DMS153 treated with DMSO at 0.1 percent for 48 hours (cell line): ENCODE measurements around the gene MTM1.

Source experiments
- DNase-seq: peaks from one replicate; lab custom pipeline; 2025; ENCODE audit not compliant: unreplicated experiment; lab: John Stamatoyannopoulos, UW

MTM1 gene

DNA sequence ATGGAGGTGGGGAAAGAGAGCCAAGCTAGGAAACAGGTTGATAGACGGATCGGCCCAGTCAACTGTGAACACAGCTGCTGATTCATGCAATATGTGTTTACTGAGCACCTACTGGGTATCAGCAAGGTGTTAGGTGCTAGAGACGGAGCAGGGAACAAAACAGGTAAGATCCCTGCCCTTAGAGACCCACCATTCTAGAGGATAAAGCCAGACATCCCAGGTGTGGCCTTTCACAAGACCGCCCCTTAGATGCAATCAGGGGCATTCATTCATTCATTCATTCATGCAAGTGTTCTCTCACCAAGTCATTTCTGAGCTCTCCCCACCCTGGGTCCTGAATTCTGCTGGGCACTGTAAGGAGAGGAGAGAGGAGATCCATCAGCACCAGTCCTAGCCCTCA, 20.2 kb upstream of the MTM1 start:
- DNase-seq: no peak

DNA sequence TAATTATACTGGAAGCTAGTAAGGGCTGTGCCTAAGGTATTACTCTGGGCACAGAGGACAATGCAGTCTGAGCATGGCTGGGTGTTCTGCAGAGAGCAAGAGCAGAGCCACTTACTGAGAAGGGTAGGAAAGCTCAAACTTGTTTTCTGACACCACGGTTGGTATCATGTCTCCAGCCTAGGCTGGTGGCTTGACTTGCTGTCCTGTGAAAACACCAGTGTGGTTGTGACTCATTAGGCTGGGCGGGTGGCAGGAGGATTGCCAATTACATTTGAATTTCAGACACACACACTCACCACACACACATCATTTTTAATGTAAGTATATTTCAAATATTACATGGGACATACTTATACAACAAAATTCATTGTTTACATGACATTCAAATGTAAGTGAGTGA, 19.7 kb upstream of the MTM1 start:
- DNase-seq: no peak

DNA sequence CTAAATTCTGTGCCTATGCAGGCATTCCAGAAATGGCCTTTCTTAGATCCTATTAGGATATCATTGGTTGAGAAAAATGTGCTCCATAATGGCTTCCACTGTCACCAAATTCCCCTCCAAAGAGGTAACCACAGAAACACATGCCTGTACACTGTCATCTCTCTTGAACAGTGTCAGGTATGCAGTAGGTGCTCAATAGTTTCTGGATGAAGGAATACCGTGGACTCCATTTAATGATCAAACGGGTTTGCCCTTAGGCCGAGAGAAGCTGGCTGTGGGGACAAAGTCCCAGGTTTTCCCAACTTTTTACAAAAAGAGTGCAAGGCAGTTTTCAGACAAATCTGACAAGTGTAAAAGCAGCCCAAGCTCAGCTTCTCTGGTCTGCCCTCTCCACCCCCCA, 16.5 kb upstream of the MTM1 start:
- no peak for DNase-seq

DNA sequence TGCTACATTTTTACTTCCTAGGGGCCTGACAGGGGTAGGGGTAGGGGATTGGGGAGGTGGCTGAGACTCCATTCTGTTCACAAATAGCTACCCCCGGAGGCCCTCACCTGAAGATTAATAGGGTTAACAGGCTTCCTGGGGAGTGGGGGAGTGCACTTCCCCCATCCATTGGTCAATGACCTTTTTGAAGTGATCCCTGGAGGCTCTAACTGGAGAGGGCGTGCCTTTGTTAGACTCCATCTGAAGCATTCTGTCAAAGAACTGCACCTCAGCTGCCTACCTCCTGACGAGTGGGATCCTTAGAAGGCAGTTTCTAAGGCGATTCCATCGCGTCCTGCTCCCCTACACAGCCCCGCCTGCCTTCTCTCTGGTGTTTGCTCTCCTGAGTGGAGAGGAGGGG, 10.0 kb upstream of the MTM1 start:
- no peak for DNase-seq

DNA sequence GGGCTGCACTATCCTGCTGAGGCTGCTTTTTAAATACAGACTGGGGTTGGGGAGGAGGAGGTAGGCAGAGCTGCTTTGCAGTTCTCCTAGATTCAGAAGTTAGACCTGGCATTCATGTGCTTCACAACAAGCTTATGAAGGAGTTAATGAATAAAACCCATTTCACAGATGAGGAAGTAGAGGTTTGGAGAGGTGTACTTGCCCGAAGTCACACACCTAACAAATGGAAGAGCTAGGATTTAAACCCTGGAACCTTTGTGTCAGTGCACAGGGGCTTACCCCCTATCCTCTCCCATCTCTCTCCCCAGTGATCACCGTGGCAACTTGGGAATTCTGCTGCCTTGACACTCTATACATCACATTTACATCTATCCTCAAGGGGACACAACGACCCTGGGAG, 3.6 kb upstream of the MTM1 start:
- DNase-seq: no peak

DNA sequence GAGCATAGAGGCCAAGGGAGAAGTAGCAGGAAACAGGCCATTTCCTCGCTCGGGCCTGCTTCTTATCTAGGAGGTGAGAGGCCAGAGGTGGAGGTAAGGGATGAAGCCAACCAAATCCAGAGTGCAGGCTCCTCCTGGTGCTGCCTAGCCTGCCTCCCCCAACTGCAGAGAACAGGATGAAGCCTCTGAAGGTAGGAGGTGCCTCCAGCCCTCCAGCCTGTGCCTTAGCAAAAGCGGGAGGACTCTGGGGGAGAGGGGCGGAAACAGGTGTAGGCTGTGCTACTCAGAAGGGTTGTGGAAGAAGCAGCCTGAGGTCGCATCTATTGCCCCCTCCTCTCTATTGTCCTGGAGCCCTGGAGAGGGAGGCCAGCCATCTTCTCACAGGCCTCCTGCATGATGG, 2.9 kb upstream of the MTM1 start:
- no peak for DNase-seq

DNA sequence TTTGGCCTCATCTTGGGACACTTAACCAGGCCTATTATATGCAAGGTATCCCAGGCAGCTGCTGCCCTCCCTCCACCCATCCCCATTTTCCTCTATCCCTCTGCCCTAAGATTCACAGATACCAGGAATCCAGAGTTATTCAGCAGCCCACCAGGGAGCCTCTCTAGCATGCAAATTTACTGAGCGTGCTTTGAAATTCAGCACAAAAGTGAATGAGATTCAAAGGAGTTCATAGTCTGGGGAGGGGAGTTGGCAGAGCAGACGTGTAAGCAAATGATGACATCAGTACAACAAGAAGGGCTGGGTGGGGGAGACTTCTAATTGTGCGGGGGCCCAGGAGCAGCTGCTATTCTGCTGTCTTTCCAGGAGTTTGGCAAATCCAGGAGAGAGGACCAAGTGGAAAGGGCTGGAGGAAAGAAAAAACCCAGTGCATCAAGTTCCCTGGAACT, 1.7 kb upstream of the MTM1 start:
- DNase-seq: no peak

DNA sequence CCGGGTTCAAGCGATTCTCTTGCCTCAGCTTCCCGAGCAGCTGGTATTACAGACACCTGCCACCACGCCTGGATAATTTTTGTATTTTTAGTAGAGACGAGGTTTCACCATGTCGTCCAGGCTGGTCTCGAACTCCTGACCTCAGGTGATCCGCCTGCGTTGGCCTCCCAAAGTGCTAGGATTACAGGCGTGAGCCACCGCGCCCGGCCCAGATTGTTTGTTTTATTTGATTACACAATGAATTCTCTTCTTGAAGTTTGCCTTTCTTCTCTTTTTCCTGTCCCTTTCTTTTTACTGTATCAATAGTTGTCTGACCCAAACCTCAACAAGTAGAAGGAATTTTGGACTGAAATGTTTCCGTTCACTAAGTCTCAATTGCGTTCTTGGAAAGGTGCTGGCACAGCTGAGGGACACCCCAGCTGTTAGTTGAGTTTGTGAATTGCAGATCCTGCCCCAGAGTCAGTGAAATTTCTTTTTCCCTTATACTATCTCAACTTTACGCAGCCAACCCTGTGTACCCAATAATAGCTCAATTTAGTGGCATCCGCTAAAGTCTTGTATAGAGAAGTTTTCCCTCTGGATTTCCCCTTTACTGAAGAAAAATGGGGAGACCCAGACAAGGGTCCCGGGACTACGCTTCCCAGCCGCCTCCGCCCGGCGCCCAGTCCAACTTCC, 639 bp upstream of the MTM1 start:
- DNase-seq: no peak

DNA sequence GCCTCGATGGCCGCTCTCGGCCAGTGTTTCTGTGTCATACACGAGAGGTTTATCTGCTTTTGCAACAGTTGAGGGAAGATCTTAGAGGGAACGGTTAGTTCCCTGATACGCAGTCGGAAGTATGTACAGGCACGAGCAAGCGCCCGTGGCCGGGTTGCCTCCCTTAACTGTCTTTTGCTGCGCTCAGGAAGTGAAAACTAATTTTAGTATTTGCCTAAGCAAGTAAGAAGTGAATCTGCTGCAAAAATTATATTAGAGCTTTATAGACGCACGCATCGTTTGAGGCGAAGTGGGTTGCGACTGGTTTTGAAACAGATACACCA, 695 bp downstream of the MTM1 start:
- DNase-seq: peak; percentile 8

DNA sequence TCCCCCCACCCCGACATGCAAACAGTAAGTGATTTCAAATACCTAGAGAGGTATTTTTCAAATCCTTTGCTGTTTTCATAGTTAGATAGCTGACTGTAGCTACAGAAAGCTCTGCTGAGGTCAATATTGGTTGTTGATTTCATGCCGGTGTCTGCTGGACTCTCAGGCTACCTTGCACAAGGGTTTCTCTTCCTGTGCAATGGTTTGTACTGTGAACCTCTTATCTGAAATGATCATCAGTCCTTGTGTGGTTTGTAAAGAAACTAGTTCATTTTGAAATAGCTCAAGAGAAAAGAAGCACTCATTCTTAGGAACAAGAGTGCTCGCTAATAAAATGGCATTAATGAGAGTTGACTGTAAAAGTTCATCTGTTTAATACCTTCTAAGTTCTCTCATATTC, 2.1 kb downstream of the MTM1 start:
- DNase-seq: no peak

DNA sequence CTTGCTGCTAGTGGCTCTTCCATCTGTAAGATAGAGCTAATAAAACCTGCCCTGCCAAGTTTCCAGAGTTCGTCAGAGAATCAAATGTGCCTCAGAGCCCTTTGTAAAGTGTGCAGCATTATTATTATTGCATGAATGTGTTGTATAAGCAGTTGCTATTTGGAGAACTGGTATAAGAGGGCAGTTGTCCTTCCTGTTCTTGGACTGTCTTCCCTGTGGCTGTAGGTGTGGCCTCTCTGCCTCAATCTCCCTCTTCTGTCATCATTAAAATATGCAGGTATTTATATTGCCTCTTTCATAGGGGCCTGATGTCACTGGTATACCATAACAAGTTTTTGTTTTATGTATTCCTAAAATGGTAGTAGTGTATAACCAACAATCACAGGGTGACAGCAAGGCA, 3.8 kb downstream of the MTM1 start:
- no peak for DNase-seq

DNA sequence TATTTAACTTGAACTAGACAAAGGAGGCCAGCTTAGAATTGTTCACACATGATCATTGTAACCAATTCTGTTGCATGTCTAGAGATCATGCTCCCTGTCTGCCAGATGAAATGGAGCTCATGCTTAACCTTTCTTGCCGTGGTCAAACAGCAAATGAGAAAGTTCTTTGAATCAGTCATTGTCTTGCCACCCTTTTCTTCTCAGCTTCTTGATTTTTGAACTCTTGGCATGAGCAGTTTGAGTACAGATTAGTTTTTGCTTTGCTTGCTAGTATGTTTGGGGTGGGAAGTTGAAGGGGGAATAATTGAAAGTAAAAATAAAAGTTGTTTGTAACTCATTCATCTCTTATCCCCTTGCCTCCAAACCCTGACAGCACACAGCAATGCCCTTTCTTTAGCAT, 4.7 kb downstream of the MTM1 start:
- no peak for DNase-seq

DNA sequence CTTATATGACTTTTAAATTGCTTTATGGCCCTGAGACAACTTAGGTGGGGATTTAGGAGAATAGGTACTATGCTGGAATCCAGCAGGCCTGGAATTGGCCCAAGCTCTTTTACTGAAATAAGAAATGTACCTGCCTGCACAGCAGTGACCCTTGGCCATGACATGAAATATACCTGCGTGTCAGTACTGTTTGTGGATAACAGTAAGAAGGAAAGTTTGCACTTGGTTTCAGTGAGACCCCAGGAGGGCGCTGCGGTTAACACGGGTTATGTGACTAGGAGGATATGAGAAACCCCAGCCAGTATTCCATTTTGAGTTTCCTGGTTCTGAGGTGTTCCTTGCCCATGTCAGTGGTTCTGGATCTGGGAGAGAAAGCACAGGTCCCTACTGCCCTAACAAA, 5.3 kb downstream of the MTM1 start:
- no peak for DNase-seq

DNA sequence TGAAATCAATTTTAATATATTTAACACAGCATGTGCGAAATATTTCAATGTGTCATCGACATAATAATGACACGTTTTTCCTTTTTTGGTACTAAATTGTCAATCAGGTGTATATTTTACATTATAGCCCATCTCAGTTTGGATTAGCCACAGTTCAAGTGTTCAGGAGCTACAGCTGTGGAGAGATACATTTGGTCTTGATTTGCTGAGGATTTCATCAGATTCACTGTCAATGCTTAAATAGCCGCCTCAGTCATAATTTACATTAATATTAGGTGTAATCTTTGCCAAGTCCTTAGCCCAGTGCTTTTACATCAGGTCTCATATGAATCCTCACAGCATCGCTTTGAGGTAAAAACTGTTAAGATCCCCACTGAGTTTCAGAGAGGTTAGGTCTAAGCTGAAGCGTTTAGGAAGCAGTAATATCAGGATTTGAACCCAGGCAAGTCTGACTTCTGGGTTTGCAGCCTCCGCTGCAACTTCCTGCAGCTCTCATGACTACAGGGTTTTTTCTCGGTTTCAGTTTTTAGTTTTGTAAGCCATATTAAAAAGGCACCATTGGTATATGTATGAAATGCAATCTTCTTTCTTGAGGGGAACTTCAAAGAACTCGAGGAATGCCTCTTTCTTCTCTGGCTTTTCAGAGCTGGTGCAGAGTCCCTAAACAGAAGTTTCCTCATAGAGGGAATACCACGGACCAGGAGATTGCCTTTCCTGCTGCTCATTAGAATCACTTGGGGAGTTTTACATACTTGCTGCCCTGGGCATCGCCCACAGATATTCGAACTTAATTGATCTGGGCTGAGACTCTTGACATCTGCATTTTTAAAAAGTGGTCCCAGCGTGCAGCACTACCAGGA, 6.4 kb downstream of the MTM1 start:
- DNase-seq: no peak

DNA sequence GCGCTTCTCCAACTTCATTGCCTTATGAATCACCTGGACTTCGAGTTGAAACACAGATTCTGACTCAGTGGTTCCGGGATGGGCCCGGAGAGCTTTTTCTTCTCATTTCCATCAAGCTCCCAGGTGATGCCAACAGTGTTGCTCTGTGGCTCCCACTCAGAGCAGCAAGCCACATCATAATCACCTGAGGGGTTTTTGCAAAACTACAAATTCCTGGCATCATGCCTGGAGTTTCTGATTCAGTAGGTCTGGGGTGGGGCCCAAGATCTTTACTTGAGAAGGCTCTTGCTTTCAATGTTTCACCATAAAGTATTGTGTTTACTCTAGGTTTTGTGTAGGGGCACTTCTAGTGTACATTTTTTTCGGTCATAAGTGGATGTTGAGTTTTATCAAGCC, 7.0 kb downstream of the MTM1 start:
- DNase-seq: no peak

DNA sequence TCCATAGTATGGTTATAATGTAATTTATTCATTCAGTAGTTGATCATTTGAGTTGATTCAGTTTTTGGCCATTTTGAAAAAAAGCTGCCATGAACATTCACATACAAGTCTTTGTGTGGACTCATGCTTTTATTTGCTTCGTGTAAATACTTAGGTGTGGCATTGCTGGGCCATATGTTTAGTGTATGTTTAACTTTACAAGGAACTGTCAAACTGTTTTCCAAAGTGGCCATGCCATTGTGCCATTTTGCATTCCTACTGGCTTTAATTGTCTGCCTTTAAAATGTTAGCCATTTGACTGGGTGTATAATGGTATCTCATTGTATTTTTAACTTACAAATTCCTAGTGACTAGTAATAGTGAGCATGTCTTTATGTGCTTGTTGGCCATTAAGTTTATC, 8.8 kb downstream of the MTM1 start:
- no peak for DNase-seq

DNA sequence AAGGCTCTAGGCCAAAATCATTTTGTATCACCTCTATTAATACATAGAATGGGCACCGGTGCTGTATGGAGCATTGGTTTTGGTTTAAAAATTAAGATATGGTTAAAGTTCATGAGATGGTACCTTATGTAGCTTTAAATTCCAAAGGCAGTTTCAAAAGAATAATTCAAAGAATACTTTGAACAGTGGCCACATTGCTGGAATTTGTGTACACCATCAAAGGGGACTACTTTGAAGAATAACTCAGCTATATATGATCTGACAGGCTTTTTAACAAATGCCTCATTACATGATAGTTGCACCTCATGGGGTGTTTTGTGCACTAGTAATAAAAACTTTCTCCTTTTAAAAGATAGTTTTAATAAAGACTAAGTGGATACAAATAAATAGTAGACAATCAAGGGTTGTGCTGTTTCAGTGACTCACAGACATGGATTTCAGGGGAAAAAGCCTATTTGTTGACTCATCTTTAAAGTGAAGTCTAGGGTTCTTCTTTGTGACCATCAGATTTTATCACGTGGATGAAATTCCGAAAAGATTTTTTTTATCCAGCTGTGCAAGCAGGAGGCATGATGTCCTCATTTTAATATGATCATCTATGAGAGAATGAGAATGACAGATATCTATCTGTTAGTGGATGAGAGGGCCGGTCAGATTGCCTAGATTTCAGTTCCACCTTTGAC, 12.8 kb downstream of the MTM1 start:
- DNase-seq: no peak

DNA sequence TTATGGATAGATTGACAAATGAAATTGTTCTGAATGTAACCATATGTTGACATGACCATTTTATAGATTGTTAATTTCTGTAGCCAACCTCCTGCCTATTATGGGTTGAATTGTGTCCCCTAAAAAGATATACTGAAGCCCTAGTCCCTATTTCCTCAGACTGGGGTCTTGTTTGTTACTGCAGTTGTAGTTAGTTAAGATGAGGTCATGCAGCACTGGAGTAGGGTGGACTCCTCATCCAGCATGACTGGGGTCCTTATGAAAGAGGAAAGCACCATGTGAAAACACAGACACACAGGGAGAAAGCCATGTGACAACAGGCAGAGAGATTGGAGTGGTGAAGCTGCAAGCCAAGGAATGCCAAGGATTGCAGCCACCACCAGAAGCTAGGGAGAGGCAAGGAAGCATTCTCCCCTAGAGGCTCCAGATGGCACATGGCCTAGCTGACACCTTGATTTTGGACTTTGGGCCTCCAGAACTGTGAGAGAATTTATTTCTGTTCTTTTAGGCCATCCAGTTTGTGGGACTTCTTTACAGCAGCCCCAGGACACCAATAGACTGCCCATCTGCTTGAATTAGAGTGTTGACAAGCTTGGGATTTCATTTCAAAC, 14.0 kb downstream of the MTM1 start:
- no peak for DNase-seq

DNA sequence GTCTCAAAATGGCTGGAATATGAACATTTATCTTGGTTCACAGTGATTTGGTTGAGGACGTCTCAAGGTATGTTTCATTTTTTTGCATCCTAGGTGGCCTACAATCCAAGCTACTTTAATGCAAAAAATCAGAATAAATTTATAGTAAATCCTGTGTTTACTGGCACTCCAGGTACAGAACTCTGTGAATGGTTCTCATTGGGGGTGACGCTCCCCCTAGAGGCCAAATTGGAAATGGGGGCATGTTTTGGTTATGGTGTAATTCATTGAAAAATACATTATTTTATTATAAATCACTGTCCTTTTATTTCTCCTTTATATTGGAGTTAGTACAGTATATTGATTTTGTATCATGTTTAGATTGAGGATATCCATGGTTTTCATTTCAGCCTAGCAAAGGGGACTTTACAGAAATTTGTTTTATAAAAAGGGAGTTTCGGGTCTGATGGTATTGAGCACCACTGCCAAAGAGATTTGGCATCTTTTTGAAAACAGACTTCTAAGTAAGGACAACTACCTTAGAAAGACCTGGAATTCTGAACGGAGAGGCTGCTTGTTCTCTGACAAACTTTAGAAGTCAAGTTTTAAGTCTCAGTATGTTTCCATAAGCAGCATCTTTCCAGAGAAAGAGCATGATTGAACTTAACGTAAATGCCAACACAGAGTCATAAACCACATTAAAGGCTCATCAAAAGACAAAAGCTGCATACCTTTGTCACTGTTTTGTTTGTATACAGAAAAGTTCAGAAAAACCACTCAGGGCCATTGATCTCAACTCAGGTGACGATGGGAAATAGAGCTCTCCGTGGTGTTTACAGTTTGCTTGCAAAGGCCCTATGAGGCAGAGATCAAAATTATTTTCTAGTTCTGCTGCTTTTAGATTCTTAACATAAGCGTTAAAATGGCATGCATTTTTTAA, 19.4 kb downstream of the MTM1 start:
- no peak for DNase-seq

DNA sequence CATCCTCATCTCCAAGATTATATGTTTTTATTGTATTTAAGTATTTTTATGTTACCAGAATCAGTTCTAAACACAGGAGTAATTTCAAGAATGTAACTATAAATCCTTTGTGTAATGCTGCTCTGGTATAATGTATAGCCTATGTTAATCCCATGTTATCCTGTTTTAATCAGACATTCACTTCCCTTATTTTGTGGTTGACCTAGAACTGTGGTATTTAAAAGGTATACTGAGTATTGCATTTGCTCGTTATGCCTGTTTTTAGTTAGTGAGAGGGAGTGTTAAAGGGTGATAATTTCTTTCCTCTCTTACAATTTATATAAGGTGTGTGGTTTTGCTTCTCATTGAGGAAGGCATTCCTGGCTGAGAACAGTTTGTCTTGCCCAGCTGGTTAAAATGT, 26.2 kb downstream of the MTM1 start:
- no peak for DNase-seq

DNA sequence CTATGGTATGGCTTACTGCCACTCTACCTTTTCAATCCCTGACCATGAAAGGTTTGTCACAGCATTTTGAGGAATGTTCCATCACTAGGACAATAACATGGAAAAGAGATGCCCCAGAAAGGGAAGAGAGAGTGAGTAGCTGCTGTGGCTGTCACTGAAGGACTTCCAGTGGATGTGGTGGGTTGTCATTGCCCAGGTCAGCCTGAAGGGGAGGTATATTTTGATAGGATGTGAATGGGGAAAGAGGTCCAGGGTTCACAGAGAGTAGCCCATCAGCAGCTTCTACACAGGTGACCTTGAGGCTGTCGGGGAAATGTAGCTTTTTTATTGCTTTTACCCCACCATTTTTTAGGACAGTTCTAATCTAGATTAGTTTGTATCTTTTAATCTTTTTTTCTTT, 30.8 kb downstream of the MTM1 start:
- DNase-seq: no peak
